WTC11 (cell line): Measurements from ENCODE around the gene MAML2.

Experiments
- ATF2 ChIP-seq: sonication (generic); formaldehyde crosslinking; IDR thresholded peaks from 2 replicates; pipeline ENCODE4 v1.8.1; 2022; ENCODE audit warnings: low read depth, missing genetic modification reagents, borderline replicate concordance
- ESRRA ChIP-seq: sonication (generic); formaldehyde crosslinking; IDR thresholded peaks from 2 replicates; pipeline ENCODE4 v1.8.1; 2022; ENCODE audit warnings: mild to moderate bottlenecking, missing genetic modification reagents, borderline replicate concordance
- ETV6 ChIP-seq: sonication (generic); formaldehyde crosslinking; IDR thresholded peaks from 2 replicates; pipeline ENCODE4 v1.8.1; 2022; ENCODE audit warnings: mild to moderate bottlenecking, missing genetic modification reagents
- JUN ChIP-seq: sonication (generic); formaldehyde crosslinking; IDR thresholded peaks from 2 replicates; pipeline ENCODE4 v1.8.0; 2023; ENCODE audit warnings: mild to moderate bottlenecking, missing genetic modification reagents
- KAT7 ChIP-seq: sonication (generic); formaldehyde crosslinking; IDR thresholded peaks from 2 replicates; pipeline ENCODE4 v1.8.1; 2023; ENCODE audit warnings: missing genetic modification reagents, mild to moderate bottlenecking, borderline replicate concordance
- RELA ChIP-seq: sonication (generic); formaldehyde crosslinking; IDR thresholded peaks from 2 replicates; pipeline ENCODE4 v1.8.1; 2022; ENCODE audit warnings: missing genetic modification reagents, mild to moderate bottlenecking, borderline replicate concordance
- USF2 ChIP-seq: sonication (generic); formaldehyde crosslinking; IDR thresholded peaks from 2 replicates; pipeline ENCODE4 v1.8.1; 2023; ENCODE audit warnings: mild to moderate bottlenecking, missing genetic modification reagents, moderate library complexity
- TF ChIP-seq, protein P1 (sequence below): fragments of 200-600 bp; IDR thresholded peaks from 2 replicates; pipeline ENCODE4 v1.8.0; 2022; ENCODE audit warnings: antibody characterized with exemption
- TF ChIP-seq, protein P2 (sequence below): sonication (generic); formaldehyde crosslinking; IDR thresholded peaks from 2 replicates; pipeline ENCODE4 v1.8.1; 2023; ENCODE audit warnings: mild to moderate bottlenecking, missing genetic modification reagents
- TF ChIP-seq, protein P3 (sequence below): sonication (generic); formaldehyde crosslinking; IDR thresholded peaks from 2 replicates; pipeline ENCODE4 v1.8.0; 2022; ENCODE audit warnings: mild to moderate bottlenecking, missing genetic modification reagents
- TF ChIP-seq, protein P4 (sequence below): sonication (generic); formaldehyde crosslinking; conservative IDR thresholded peaks from 2 replicates; pipeline ENCODE4 v1.8.1; 2022; ENCODE audit warnings: mild to moderate bottlenecking, missing genetic modification reagents
- TF ChIP-seq, protein P5 (sequence below): sonication (generic); formaldehyde crosslinking; IDR thresholded peaks from 2 replicates; pipeline ENCODE4 v1.8.1; 2023; ENCODE audit warnings: mild to moderate bottlenecking, moderate library complexity, missing genetic modification reagents

DNA sequence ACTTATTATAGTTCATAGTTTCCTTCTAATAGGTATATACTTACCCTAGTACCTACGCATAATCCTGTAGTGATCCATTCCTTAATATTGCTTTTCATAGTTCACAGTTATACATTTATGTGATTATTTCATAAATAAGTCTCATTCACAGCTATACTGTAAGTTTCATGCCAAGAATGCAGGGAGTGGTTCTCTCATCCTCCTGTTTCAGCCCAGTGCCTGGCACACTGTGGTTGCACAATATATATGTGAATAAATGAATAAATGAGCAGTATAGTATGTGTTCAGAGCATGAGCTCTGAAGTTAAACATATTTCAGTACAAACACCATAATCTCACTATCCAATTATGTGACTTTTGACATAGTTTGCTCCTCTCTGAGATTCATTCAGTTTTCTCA, 115.8 kb downstream of the MAML2 start:
- TF ChIP-seq, protein P1, sequence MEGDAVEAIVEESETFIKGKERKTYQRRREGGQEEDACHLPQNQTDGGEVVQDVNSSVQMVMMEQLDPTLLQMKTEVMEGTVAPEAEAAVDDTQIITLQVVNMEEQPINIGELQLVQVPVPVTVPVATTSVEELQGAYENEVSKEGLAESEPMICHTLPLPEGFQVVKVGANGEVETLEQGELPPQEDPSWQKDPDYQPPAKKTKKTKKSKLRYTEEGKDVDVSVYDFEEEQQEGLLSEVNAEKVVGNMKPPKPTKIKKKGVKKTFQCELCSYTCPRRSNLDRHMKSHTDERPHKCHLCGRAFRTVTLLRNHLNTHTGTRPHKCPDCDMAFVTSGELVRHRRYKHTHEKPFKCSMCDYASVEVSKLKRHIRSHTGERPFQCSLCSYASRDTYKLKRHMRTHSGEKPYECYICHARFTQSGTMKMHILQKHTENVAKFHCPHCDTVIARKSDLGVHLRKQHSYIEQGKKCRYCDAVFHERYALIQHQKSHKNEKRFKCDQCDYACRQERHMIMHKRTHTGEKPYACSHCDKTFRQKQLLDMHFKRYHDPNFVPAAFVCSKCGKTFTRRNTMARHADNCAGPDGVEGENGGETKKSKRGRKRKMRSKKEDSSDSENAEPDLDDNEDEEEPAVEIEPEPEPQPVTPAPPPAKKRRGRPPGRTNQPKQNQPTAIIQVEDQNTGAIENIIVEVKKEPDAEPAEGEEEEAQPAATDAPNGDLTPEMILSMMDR = no peak
- no peak for TF ChIP-seq RELA (CRISPR knock-in tag)
- TF ChIP-seq, protein P2, sequence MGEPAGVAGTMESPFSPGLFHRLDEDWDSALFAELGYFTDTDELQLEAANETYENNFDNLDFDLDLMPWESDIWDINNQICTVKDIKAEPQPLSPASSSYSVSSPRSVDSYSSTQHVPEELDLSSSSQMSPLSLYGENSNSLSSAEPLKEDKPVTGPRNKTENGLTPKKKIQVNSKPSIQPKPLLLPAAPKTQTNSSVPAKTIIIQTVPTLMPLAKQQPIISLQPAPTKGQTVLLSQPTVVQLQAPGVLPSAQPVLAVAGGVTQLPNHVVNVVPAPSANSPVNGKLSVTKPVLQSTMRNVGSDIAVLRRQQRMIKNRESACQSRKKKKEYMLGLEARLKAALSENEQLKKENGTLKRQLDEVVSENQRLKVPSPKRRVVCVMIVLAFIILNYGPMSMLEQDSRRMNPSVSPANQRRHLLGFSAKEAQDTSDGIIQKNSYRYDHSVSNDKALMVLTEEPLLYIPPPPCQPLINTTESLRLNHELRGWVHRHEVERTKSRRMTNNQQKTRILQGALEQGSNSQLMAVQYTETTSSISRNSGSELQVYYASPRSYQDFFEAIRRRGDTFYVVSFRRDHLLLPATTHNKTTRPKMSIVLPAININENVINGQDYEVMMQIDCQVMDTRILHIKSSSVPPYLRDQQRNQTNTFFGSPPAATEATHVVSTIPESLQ (CRISPR knock-in tag) = no peak
- no peak for TF ChIP-seq USF2
- no peak for TF ChIP-seq ETV6 (CRISPR knock-in tag)
- TF ChIP-seq ESRRA (CRISPR knock-in tag) = no peak
- no peak for TF ChIP-seq ATF2 (CRISPR knock-in tag)
- TF ChIP-seq JUN (CRISPR knock-in tag) = no peak
- TF ChIP-seq, protein P3, sequence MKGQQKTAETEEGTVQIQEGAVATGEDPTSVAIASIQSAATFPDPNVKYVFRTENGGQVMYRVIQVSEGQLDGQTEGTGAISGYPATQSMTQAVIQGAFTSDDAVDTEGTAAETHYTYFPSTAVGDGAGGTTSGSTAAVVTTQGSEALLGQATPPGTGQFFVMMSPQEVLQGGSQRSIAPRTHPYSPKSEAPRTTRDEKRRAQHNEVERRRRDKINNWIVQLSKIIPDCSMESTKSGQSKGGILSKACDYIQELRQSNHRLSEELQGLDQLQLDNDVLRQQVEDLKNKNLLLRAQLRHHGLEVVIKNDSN (CRISPR knock-in tag) = no peak
- TF ChIP-seq, protein P4, sequence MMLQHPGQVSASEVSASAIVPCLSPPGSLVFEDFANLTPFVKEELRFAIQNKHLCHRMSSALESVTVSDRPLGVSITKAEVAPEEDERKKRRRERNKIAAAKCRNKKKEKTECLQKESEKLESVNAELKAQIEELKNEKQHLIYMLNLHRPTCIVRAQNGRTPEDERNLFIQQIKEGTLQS = no peak
- TF ChIP-seq, protein P5, sequence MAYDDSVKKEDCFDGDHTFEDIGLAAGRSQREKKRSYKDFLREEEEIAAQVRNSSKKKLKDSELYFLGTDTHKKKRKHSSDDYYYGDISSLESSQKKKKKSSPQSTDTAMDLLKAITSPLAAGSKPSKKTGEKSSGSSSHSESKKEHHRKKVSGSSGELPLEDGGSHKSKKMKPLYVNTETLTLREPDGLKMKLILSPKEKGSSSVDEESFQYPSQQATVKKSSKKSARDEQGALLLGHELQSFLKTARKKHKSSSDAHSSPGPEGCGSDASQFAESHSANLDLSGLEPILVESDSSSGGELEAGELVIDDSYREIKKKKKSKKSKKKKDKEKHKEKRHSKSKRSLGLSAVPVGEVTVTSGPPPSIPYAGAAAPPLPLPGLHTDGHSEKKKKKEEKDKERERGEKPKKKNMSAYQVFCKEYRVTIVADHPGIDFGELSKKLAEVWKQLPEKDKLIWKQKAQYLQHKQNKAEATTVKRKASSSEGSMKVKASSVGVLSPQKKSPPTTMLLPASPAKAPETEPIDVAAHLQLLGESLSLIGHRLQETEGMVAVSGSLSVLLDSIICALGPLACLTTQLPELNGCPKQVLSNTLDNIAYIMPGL = no peak
- TF ChIP-seq KAT7 (CRISPR knock-in tag) = no peak
